Measurements from ENCODE around the gene NRF1.
A peak's percentile ranks its signal among the peaks of the same experiment; 100 is the strongest.
"Not testable (repeated sequence)": the region's sequence is repeated elsewhere in the genome, so short reads cannot be mapped to it uniquely, and the experiment has no call there.

Gene NRF1

DNA sequence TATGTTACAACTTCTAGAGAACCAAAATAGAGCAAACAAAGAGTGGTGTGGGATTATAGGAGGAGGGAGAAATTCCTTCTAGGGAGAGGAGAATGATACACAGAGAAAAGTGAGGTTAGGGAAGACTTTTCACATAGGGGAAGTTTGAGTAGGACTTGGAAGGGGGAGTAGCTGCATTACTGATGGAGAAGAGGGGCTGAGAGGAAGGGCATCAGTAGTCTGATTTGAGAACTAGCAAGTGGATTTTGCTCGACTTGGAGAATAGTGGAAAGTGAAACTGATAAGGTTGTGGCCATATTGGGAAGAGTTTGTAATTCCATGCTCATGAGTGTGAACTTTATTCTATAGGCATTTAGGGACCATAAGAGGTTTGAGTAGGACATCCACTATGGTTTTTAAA, 6.1 kb downstream of the NRF1 start:
- POLR2A ChIA-PET = no interaction called here
- DNase-seq (ENCODE audit: extremely low spot score) = no peak
- TF ChIP-seq TARDBP (IDR thresholded peaks at IDR 0.05) = no peak
- TF ChIP-seq SUZ12 (IDR thresholded peaks at IDR 0.05) = no peak
- TF ChIP-seq L3MBTL2 (conservative IDR thresholded peaks at IDR 0.05) = no peak
- CTCF ChIA-PET = interaction anchor here (1.2 kb wide), 1 partner anchor 212 kb away, joined by 6 read pairs; no protein-coding TSS in a partner anchor

DNA sequence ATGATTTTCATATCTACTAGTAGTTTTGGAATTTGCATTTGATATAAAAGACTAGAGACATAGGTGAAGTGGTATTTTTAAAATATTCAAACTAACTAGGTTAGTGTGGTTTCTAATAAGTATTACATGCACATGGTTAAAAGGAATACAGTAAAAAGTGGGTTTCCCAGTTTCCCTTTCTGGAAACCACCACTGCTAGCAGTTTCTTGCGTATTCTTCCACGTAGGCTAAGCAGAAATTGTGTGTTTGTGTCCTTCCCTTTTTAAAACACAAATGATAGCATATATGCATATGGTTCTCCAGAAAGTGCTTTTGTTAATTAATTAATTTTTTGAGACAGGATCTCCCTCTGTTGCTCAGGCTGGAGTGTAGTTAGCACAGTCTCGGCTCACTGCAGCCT, 15.4 kb downstream of the NRF1 start:
- POLR2A ChIA-PET = no interaction called here
- CTCF ChIA-PET = no interaction called here
- DNase-seq (ENCODE audit: extremely low spot score) = no peak
- TF ChIP-seq ZNF384 (IDR thresholded peaks at IDR 0.05) (no peak), ARNT (IDR thresholded peaks at IDR 0.05) (no peak), LEF1 (IDR thresholded peaks at IDR 0.05; ENCODE audit: borderline replicate concordance) (no peak), HDGF (IDR thresholded peaks at IDR 0.05; ENCODE audit: borderline replicate concordance) (no peak), L3MBTL2 (conservative IDR thresholded peaks at IDR 0.05) (no peak), TARDBP (IDR thresholded peaks at IDR 0.05) (no peak), CTBP1 (IDR thresholded peaks at IDR 0.05; ENCODE audit: borderline replicate concordance) (no peak), SUZ12 (IDR thresholded peaks at IDR 0.05) (no peak), FOXK2 (IDR thresholded peaks at IDR 0.05) (no peak), NFRKB (IDR thresholded peaks at IDR 0.05) (no peak), FOXA1 (IDR thresholded peaks at IDR 0.05) (no peak), FOXM1 (IDR thresholded peaks at IDR 0.05; ENCODE audit: borderline replicate concordance) (no peak), ELF4 (IDR thresholded peaks at IDR 0.05) (no peak), SP1 (IDR thresholded peaks at IDR 0.05) (no peak), BHLHE40 (IDR thresholded peaks at IDR 0.05; ENCODE audit: borderline replicate concordance) (no peak)
- TF ChIP-seq, protein P1, sequence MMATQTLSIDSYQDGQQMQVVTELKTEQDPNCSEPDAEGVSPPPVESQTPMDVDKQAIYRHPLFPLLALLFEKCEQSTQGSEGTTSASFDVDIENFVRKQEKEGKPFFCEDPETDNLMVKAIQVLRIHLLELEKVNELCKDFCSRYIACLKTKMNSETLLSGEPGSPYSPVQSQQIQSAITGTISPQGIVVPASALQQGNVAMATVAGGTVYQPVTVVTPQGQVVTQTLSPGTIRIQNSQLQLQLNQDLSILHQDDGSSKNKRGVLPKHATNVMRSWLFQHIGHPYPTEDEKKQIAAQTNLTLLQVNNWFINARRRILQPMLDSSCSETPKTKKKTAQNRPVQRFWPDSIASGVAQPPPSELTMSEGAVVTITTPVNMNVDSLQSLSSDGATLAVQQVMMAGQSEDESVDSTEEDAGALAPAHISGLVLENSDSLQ (IDR thresholded peaks at IDR 0.05) = no peak

DNA sequence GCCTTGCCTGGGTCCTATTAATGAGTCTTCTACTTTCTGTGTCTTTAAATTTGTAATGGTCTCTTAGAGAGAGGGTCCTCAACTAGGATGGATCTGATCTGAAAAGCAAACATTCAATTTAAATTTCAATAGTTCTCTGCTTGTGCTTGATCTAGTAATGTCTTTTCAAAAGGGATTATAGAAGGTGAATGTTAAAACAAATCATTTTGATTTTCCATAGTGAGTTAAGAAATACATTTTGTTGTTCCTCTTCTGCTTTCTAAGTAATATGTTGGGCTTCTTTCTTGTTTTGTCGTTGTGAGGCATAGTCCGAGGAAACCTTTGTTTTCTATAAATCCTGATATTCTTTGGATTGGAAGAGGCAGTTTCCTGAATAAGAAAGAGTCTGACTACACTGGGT, 18.8 kb downstream of the NRF1 start:
- CTCF ChIA-PET = interaction anchor here (1.2 kb wide), 4 partner anchors 17 to 467 kb away, joined by 3 to 5 read pairs (median 3); partner anchors contain the start of gene NRF1
- DNase-seq (ENCODE audit: extremely low spot score) = no peak
- POLR2A ChIA-PET = no interaction called here
- TF ChIP-seq, protein P1 (IDR thresholded peaks at IDR 0.05) = no peak
- TF ChIP-seq FOXM1 (IDR thresholded peaks at IDR 0.05; ENCODE audit: borderline replicate concordance) = no peak
- TF ChIP-seq ARNT (IDR thresholded peaks at IDR 0.05) = no peak
- no peak for TF ChIP-seq HDGF (IDR thresholded peaks at IDR 0.05; ENCODE audit: borderline replicate concordance)
- no peak for TF ChIP-seq NFRKB (IDR thresholded peaks at IDR 0.05)
- TF ChIP-seq BHLHE40 (IDR thresholded peaks at IDR 0.05; ENCODE audit: borderline replicate concordance) = no peak
- TF ChIP-seq TARDBP (IDR thresholded peaks at IDR 0.05) = no peak
- no peak for TF ChIP-seq ELF4 (IDR thresholded peaks at IDR 0.05)
- no peak for TF ChIP-seq SP1 (IDR thresholded peaks at IDR 0.05)
- TF ChIP-seq SUZ12 (IDR thresholded peaks at IDR 0.05) = no peak

DNA sequence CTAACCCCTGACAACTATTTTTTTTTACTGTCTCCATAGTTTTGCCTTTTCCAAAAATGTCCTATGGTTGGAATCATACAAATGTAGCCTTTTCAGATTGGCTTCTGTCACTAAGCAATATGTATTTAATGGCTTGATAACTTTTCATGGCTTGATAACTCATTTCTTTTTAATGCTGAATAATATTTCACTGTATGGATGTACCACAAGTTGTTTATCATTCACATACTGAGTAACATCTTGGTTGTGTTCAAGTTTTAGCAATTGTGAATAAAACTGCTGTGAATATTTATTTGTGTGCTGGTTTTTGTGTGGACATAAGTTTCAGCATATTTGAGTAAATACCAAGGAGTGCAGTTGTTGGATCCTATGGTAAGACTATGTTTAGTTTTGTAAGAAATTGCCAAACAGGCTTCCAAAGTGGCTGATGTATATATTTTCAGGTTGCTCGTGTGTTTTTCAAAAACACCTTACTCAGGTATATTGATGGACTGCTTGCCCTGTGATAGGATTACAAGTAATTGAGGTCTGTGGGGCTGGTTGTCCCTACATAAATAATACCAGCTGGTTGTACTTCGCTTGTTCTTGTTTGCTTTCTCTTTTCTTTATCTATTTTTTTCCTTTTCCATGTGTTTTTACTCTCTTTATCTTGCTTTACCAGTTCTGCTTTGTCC, 23.0 kb downstream of the NRF1 start:
- DNase-seq (ENCODE audit: extremely low spot score) = no peak
- ChIA-PET CTCF (interaction anchor here (0.6 to 1.7 kb wide), 7 partner anchors 9 to 291 kb away, joined by 3 to 4 read pairs (median 3); no protein-coding TSS in a partner anchor), POLR2A (no interaction called here)
- TF ChIP-seq LEF1 (IDR thresholded peaks at IDR 0.05; ENCODE audit: borderline replicate concordance) (no peak), CTBP1 (IDR thresholded peaks at IDR 0.05; ENCODE audit: borderline replicate concordance) (no peak), SP1 (IDR thresholded peaks at IDR 0.05) (no peak), BHLHE40 (IDR thresholded peaks at IDR 0.05; ENCODE audit: borderline replicate concordance) (no peak), SUZ12 (IDR thresholded peaks at IDR 0.05) (no peak), FOXK2 (IDR thresholded peaks at IDR 0.05) (no peak), ZNF384 (IDR thresholded peaks at IDR 0.05) (no peak), ELF4 (IDR thresholded peaks at IDR 0.05) (no peak)
- TF ChIP-seq, protein P1 (IDR thresholded peaks at IDR 0.05) = no peak

DNA sequence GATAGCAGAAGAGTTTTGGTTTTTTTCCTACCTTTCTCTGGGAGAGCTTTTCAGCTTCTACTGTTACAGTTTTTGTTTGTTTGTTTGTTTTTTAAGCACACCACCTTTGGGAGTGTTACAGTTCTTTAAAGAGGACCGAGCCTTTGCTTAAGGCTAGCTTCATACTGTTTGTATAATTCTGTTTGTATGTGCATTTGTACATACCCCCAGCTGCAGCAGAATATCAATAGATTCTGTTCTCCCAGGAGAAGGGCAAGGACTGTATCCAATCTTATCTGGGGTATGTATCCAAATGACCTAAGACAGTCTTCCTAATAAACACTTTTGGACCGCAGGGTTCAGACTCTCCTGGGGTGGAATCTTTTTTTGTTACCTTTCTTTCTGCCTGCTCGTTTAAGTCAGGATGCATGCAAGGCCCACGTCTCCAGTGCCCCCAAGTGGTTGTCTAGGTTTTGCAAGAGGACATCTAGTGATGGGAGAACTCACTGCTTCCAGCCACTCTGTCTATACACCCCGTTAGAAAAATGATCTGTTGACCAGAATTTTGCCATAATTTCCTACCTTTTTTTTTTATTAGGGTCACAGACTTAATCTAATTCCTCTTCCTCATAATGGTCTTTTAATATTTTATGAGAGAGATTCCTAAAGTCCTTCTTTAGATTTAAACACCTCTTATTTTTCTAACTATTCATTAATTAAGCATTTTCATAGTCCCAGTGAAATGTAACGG, 23.9 kb downstream of the NRF1 start:
- DNase-seq (ENCODE audit: extremely low spot score) = peak; percentile 74
- ChIA-PET CTCF (interaction anchor here (0.6 to 1.0 kb wide), 3 partner anchors 30 to 268 kb away, joined by 3 to 4 read pairs (median 3); no protein-coding TSS in a partner anchor), POLR2A (interaction anchor here (1.5 kb wide), 1 partner anchor 24 kb away, joined by 4 read pairs; the partner anchor contains the start of gene NRF1)
- TF ChIP-seq LEF1 (IDR thresholded peaks at IDR 0.05; ENCODE audit: borderline replicate concordance) = no peak
- TF ChIP-seq FOXM1 (IDR thresholded peaks at IDR 0.05; ENCODE audit: borderline replicate concordance) = no peak
- no peak for TF ChIP-seq SP1 (IDR thresholded peaks at IDR 0.05)
- no peak for TF ChIP-seq CTBP1 (IDR thresholded peaks at IDR 0.05; ENCODE audit: borderline replicate concordance)

DNA sequence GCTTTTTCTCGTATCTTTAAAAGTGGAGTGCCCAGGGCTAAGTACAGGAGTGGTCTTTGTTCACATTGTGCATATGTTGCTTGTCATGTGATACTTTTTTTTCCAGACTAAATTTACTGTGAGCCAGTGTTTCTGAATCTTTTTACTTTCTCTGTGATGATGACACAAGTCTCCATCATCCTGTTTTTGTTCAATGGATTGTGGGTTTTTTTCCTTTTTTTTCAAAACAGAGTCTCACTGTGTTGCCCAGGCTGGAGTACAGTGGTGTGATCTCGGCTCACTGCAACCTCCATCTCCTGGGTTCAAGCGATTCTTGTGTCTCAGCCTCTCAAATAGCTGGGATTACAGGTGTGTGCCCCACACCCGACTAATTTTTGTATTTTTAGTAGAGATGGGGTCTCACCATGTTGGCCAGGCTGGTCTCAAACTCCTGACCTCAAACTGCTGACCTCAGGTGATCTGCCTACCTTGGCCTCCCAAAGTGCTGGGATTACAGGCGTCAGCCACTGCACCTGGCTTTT, 24.6 kb downstream of the NRF1 start:
- POLR2A ChIA-PET = interaction anchor here (1.5 kb wide), 1 partner anchor 24 kb away, joined by 4 read pairs; the partner anchor contains the start of gene NRF1
- CTCF ChIA-PET = not testable (repeated sequence)

More for the DNA sequence above, 24.6 kb downstream of the NRF1 start:
- not testable (repeated sequence) for DNase-seq (ENCODE audit: extremely low spot score)

All from HEK293T (cell line).